Esophagus squamous epithelium (tissue), 5 donors: ENCODE results near the gene KSR1. TPM values are rescaled to one million over a fixed set of nuclear protein-coding genes. Genes with fewer than 3 reads are reported as not detected.

Experiments used
- DNase-seq: peaks from one replicate; lab custom pipeline; 2025; lab: John Stamatoyannopoulos, UW
- H3K27ac ChIP-seq, 4 donors: fragments of 200-600 bp; sonication (generic); one replicate each; pipeline ENCODE4 v1.5.1; 2016 to 2019; ENCODE audit warnings: mild to moderate bottlenecking in 1 of 4
- H3K27me3 ChIP-seq, 4 donors: fragments of 200-600 bp; sonication (generic); 1 replicate in 3 of 4; 2 replicates in 1 of 4; pipeline versions ENCODE4 v1.5.1 to v1.6.0; 2017 to 2021; ENCODE audit warnings: antibody characterized with exemption in 1 of 4
- H3K36me3 ChIP-seq, 3 donors: fragments of 200-600 bp; sonication (generic); one replicate each; pipeline ENCODE4 v1.5.1; 2016 to 2019
- H3K4me1 ChIP-seq, 3 donors: fragments of 200-600 bp; sonication (generic); one replicate each; pipeline ENCODE4 v1.5.1; 2017 to 2019
- H3K4me3 ChIP-seq, 4 donors: fragments of 200-600 bp; sonication (generic); 1 replicate in 3 of 4; 2 replicates in 1 of 4; pipeline ENCODE4 v1.5.1; 2016 to 2019; ENCODE audit warnings: mild to moderate bottlenecking in 2 of 4, moderate library complexity in 1 of 4
- H3K9me3 ChIP-seq, 3 donors: fragments of 200-600 bp; sonication (generic); one replicate each; pipeline ENCODE4 v1.5.1; 2016 to 2019
- POLR2A ChIP-seq, 4 donors: fragments of 450-650 bp; IDR thresholded peaks; one replicate each; pipeline ENCODE4 v1.6.1; 2017; ENCODE audit warnings: antibody characterized with exemption in 4 of 4, mild to moderate bottlenecking in 4 of 4, moderate library complexity in 3 of 4
- WGBS, 2 donors: methylation state at CpG; one replicate each; pipeline ENCODE4 v1.1.5; 2018; 5-methylcytosine and 5-hydroxymethylcytosine counted together
- intact Hi-C: fragments of 100-400 bp; cut with DNase I; formaldehyde crosslinking; loops from one replicate; pipeline ENCODE4 v1.15.0; 2022
- total RNA-seq, 4 donors: library from RNA; depleted of rRNA; stranded (reverse); fragments of >200 nt; gene quantifications; one replicate each; pipeline ENCODE4 v1.1.0, GENCODE V29; 2016
- TF ChIP-seq, protein P1 (sequence below), 6 experiments: fragments of 450-650 bp in 4 of 6; fragments of 200-600 bp in 2 of 6; sonication (generic) in 2 of 6; IDR thresholded peaks; one replicate each; pipeline ENCODE4 v1.5.1; 2016 to 2019; ENCODE audit warnings: antibody characterized with exemption in 6 of 6, mild to moderate bottlenecking in 4 of 6, moderate library complexity in 4 of 6
- donor health status: DM: yes; HTN: yes; CAD: no.

The KSR1 gene
- total RNA-seq, 4 donors from 2014 or later, result 22.3 to 32.4 (median 31.0) TPM

DNA sequence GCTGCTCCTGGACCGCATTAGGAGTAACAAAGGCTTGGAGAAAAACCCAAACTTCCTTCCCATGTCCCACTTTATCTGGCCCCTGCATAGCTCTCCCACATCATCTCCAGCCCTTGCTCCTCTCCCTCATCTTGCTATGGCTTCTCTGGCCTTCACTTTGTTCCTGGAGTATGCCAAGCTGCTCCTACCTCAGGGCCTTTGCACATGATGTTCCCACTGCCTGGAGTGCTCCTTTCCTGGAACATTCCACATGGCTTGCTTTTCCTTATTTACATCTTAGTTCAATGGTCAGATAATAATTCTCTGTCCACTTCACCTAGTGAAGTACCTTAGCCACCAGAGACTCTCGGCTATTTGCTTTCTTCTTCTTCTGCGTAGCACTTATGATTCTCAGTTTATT, 4.3 kb upstream of the KSR1 start:
- peaks cover 0 to 7% (median 0%) of the 10 kb centered on the region in 4 donors for H3K27me3 ChIP-seq
- H3K36me3 ChIP-seq, result no peaks in the 10 kb centered on the region
- peaks cover 0 to 10% (median 7%) of the 10 kb centered on the region in 3 donors for H3K4me1 ChIP-seq
- 98% methylated on average over 3 of the region's 3 CpGs for WGBS, 2 donors
- no peaks in the 10 kb centered on the region for H3K9me3 ChIP-seq
- TF ChIP-seq POLR2A (IDR thresholded peaks at IDR 0.05), result no peak
- TF ChIP-seq, protein P1, sequence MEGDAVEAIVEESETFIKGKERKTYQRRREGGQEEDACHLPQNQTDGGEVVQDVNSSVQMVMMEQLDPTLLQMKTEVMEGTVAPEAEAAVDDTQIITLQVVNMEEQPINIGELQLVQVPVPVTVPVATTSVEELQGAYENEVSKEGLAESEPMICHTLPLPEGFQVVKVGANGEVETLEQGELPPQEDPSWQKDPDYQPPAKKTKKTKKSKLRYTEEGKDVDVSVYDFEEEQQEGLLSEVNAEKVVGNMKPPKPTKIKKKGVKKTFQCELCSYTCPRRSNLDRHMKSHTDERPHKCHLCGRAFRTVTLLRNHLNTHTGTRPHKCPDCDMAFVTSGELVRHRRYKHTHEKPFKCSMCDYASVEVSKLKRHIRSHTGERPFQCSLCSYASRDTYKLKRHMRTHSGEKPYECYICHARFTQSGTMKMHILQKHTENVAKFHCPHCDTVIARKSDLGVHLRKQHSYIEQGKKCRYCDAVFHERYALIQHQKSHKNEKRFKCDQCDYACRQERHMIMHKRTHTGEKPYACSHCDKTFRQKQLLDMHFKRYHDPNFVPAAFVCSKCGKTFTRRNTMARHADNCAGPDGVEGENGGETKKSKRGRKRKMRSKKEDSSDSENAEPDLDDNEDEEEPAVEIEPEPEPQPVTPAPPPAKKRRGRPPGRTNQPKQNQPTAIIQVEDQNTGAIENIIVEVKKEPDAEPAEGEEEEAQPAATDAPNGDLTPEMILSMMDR (IDR thresholded peaks at IDR 0.05), result no peak
- H3K4me3 ChIP-seq, result no peak overlapping the region
- DNase-seq, result no peak
- intact Hi-C loops, result loop anchor here (10.0 kb wide), 2 partner anchors 97 to 143 kb away; no protein-coding TSS in a partner anchor
- H3K27ac ChIP-seq, result no peak overlapping the region

DNA sequence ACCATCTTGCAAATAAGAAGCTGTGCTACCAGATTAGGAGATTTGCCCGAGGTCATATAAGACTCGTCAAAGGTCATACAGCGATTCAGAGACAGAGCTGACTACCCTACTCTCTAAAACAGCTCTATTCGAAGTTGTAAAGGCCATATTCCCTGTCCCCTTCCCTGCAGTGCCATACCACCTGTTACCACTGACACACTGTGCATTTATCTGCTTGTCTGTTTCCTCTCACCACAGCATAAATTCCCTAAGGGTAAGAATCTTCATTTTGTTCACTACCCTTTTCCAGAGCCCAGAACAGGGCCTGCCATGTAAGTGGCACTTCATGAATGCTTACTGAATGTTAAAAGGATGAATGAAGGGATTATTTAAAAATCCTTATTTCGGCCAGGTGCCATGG, 3.4 kb upstream of the KSR1 start:
- DNase-seq, result no peak
- 56 to 65% methylated on average over 5 of the region's 5 CpGs for WGBS, 2 donors
- intact Hi-C loops, result loop anchor here (10.0 kb wide), 2 partner anchors 98 to 142 kb away; no protein-coding TSS in a partner anchor
- no peak overlapping the region for H3K4me3 ChIP-seq
- H3K4me1 ChIP-seq, result peaks cover 6 to 20% (median 17%) of the 10 kb centered on the region in 3 donors
- TF ChIP-seq, protein P1 (IDR thresholded peaks at IDR 0.05), result no peak
- TF ChIP-seq POLR2A (IDR thresholded peaks at IDR 0.05), result no peak
- no peaks in the 10 kb centered on the region for H3K9me3 ChIP-seq
- no peaks in the 10 kb centered on the region for H3K36me3 ChIP-seq
- H3K27me3 ChIP-seq, result peaks cover 0 to 2% (median 0%) of the 10 kb centered on the region in 4 donors
- no peak overlapping the region for H3K27ac ChIP-seq

DNA sequence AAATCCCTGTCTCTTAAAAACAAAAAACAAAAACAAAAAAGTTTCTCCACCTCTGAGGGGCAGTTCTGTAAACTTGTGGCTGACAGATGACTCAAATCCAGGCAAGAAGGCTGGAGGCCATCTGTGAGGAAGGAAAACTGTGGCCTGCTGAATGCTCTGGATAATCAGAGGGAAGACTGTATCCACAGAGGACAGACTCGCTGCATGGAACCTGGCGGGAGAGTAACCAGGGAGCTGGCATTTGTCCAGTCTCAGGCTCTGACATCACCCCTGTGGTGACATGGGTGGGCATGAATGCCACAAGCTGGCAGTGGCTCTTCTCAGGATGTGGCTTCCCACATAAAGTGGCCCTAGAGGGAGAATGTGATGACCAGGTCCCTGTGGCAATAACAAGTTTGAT, 2.8 kb upstream of the KSR1 start:
- Histone ChIP-seq H3K9me3 (no peaks in the 10 kb centered on the region), H3K36me3 (no peaks in the 10 kb centered on the region), H3K4me1 (peaks cover 12 to 26% (median 23%) of the 10 kb centered on the region in 3 donors), H3K4me3 (no peak overlapping the region), H3K27me3 (no peaks in the 10 kb centered on the region), H3K27ac (no peak overlapping the region)
- intact Hi-C loops, result loop anchor here (10.0 kb wide), 2 partner anchors 99 to 141 kb away; no protein-coding TSS in a partner anchor
- DNase-seq, result no peak
- TF ChIP-seq, protein P1 (IDR thresholded peaks at IDR 0.05), result no peak
- TF ChIP-seq POLR2A (IDR thresholded peaks at IDR 0.05), result no peak
- 48 to 85% methylated on average over 2 of the region's 2 CpGs for WGBS, 2 donors

DNA sequence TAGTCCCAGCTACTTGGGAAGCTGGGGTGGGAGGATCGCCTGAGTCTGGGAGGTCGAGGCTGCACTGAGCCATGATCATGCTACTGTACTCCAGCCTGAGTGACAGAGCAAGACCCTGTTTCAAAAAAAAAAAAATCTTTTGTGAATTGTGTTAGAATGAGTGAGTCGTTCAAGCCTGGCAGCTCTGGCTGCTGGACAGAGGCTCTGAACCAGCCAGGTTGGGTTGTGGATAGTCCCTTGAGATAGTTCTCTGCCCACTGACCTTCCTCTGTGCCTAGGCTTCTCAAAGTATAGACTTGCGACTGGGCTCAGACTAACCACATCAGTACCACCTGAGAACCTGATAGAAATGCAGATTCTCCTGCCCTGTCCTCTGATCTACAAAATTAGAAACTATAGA, 2.2 kb upstream of the KSR1 start:
- TF ChIP-seq, protein P1 (IDR thresholded peaks at IDR 0.05), result no peak
- H3K36me3 ChIP-seq, result no peaks in the 10 kb centered on the region
- H3K4me1 ChIP-seq, result peaks cover 18 to 32% (median 24%) of the 10 kb centered on the region in 3 donors
- no peak for DNase-seq
- intact Hi-C loops, result loop anchor here (10.0 kb wide), 2 partner anchors 99 to 141 kb away; no protein-coding TSS in a partner anchor
- H3K27me3 ChIP-seq, result no peaks in the 10 kb centered on the region
- 73 to 77% methylated on average over 3 to 4 of the region's 4 CpGs for WGBS, 2 donors
- no peak overlapping the region for H3K4me3 ChIP-seq
- H3K27ac ChIP-seq, result no peak overlapping the region
- H3K9me3 ChIP-seq, result no peaks in the 10 kb centered on the region

DNA sequence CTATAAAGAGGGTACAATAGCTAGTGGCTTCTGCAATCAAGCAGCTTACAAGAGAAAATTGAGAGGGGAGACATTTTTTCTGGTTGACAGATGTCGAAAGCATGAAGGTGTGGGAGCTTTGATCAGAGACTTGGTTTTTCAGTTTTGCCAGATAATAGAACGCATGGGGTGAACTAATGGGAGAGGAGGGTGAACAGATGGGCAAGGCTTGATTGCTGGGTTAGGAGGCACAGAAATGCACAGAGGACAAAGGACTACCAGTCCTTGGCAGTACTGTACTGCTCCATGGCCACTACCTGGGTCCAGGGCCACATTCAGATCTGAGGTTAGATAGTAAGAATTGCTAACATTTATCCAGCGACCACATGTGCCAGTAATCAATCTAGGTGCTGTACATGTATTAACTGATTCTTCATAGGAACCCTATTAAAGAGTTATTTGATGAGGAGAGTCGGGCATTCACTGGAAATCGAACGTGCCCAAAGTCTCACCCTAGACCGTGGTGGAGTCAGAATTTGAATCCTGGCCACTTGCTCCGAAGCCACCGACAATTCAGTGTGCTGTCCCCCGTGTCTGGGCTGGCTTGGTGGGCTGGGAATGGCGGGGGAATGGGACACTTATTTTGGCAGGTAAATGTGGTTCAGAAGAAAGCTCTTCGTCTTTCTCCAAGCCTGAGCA, 873 bp upstream of the KSR1 start:
- DNase-seq, result no peak
- peaks cover 18 to 43% (median 24%) of the 10 kb centered on the region in 3 donors for H3K4me1 ChIP-seq
- no peak for TF ChIP-seq POLR2A (IDR thresholded peaks at IDR 0.05)
- TF ChIP-seq, protein P1 (IDR thresholded peaks at IDR 0.05), result no peak
- peak overlapping the region; percentile 68 to 91 (median 86) for H3K4me3 ChIP-seq
- WGBS, 2 donors, result 18 to 32% methylated on average over 11 to 12 of the region's 12 CpGs
- no peaks in the 10 kb centered on the region for H3K9me3 ChIP-seq
- H3K27me3 ChIP-seq, result no peaks in the 10 kb centered on the region
- H3K27ac ChIP-seq, result peak overlapping the region; percentile 72 to 89 (median 84)
- H3K36me3 ChIP-seq, result no peaks in the 10 kb centered on the region
- intact Hi-C loops, result loop anchor here (10.0 kb wide), 2 partner anchors 101 to 139 kb away; no protein-coding TSS in a partner anchor
